ENCODE measurements around the gene ALLC.
A peak's percentile ranks its signal among the peaks of the same experiment; 100 is the strongest.

ALLC gene

GRCh38 chr2:3718679-3719078, 60.7 kb downstream of the ALLC start:
- DNase-seq (ENCODE audit: low read depth in 2 of 2) = no peak

- DNase-seq (ENCODE audit: low read depth in 2 of 2) = no peak
Observed at GRCh38 chr2:3725002-3725401, 67.0 kb downstream of the ALLC start.

GRCh38 chr2:3725458-3726250, 67.7 kb downstream of the ALLC start:
- no peak for DNase-seq (ENCODE audit: low read depth in 2 of 2)

- DNase-seq (ENCODE audit: low read depth in 2 of 2) = no peak
Observed at GRCh38 chr2:3726511-3726910, 68.5 kb downstream of the ALLC start.

- DNase-seq (ENCODE audit: low read depth in 2 of 2) = no peak
Observed at GRCh38 chr2:3727397-3728045, 69.5 kb downstream of the ALLC start.

GRCh38 chr2:3728104-3729054, 70.4 kb downstream of the ALLC start:
- DNase-seq (ENCODE audit: low read depth in 2 of 2) = peak; percentile 39 to 42

- DNase-seq (ENCODE audit: low read depth in 2 of 2) = no peak
Observed at GRCh38 chr2:3729055-3729448, 71.1 kb downstream of the ALLC start.

- no peak for DNase-seq (ENCODE audit: low read depth in 2 of 2)
Observed at GRCh38 chr2:3729786-3730185, 71.8 kb downstream of the ALLC start.

GRCh38 chr2:3730646-3731045, 72.6 kb downstream of the ALLC start:
- DNase-seq (ENCODE audit: low read depth in 2 of 2) = peak in 1 of 2 experiments; percentile 11

- no peak for DNase-seq (ENCODE audit: low read depth in 2 of 2)
Observed at GRCh38 chr2:3731829-3732228, 73.8 kb downstream of the ALLC start.

- DNase-seq (ENCODE audit: low read depth in 2 of 2) = no peak
Observed at GRCh38 chr2:3736112-3736511, 78.1 kb downstream of the ALLC start.

- DNase-seq (ENCODE audit: low read depth in 2 of 2) = no peak
Observed at GRCh38 chr2:3737128-3737527, 79.1 kb downstream of the ALLC start.

GRCh38 chr2:3738454-3738853, 80.5 kb downstream of the ALLC start:
- DNase-seq (ENCODE audit: low read depth in 2 of 2) = peak in 1 of 2 experiments; percentile 27

- DNase-seq (ENCODE audit: low read depth in 2 of 2) = no peak
Observed at GRCh38 chr2:3739313-3739712, 81.3 kb downstream of the ALLC start.

GRCh38 chr2:3741396-3741795, 83.4 kb downstream of the ALLC start:
- no peak for DNase-seq (ENCODE audit: low read depth in 2 of 2)

- no peak for DNase-seq (ENCODE audit: low read depth in 2 of 2)
Observed at GRCh38 chr2:3741867-3742602, 84.0 kb downstream of the ALLC start.

GRCh38 chr2:3742743-3743508, 84.9 kb downstream of the ALLC start:
- DNase-seq (ENCODE audit: low read depth in 2 of 2) = no peak

GRCh38 chr2:3743951-3744555, 86.1 kb downstream of the ALLC start:
- no peak for DNase-seq (ENCODE audit: low read depth in 2 of 2)

GRCh38 chr2:3745920-3746319, 87.9 kb downstream of the ALLC start:
- no peak for DNase-seq (ENCODE audit: low read depth in 2 of 2)

- DNase-seq (ENCODE audit: low read depth in 2 of 2) = no peak
Observed at GRCh38 chr2:3747032-3747654, 89.1 kb downstream of the ALLC start.

Measured in fibroblast of skin of left quadriceps (primary cell).